HG03442 (cell line): Measurements from ENCODE around the gene MEIOSIN.
"Not testable (repeated sequence)": the region's sequence is repeated elsewhere in the genome, so short reads cannot be mapped to it uniquely, and the experiment has no call there.

Experiments
- ATAC-seq: cut with Tn5 transposase; IDR thresholded peaks from one replicate; pipeline ENCODE4 v1.9.1; 2021; ENCODE audit warnings: mild to moderate bottlenecking, moderate library complexity; ENCODE audit not compliant: unreplicated experiment

The MEIOSIN gene

GRCh38 chr19:45717131-45717982, 15.9 kb upstream of the MEIOSIN start:
- peak; percentile 93 for ATAC-seq

GRCh38 chr19:45717983-45718650, 15.1 kb upstream of the MEIOSIN start:
- ATAC-seq: no peak

GRCh38 chr19:45720065-45720464, 13.2 kb upstream of the MEIOSIN start:
- ATAC-seq: not testable (repeated sequence)

DNA sequence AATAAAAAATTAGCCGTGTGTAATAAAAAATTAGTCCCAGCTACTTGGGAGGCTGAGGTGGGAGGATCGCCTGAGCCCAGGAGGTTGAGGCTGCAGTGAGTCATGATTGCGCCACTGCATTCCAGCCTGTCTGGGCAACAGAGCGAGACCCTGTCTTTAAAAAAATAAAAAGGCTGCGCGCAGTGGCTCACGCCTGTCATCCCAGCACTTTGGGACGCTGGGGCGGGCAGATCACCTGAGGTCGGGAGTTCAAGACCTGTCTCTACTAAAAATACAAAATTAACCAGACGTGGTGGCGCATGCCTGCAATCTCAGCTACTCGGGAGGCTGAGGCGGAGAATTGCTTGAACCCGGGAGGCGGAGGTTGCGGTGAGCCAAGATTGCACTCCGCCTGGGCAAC, 4.6 kb upstream of the MEIOSIN start:
- ATAC-seq: not testable (repeated sequence)

- ATAC-seq: no peak
Measured at GRCh38 chr19:45729800-45730290, 3.4 kb upstream of the MEIOSIN start.

GRCh38 chr19:45730368-45731288, 2.6 kb upstream of the MEIOSIN start, which contains the start of gene FBXO46:
FBXO46 (minus strand) TSS chr19:45730896; CDS start chr19:45713495, 17,401 bp downstream.
- ATAC-seq: peak; percentile 89

GRCh38 chr19:45739498-45740439, 6.5 kb downstream of the MEIOSIN start:
- no peak for ATAC-seq

GRCh38 chr19:45742969-45743368, 9.7 kb downstream of the MEIOSIN start:
- ATAC-seq: no peak

DNA sequence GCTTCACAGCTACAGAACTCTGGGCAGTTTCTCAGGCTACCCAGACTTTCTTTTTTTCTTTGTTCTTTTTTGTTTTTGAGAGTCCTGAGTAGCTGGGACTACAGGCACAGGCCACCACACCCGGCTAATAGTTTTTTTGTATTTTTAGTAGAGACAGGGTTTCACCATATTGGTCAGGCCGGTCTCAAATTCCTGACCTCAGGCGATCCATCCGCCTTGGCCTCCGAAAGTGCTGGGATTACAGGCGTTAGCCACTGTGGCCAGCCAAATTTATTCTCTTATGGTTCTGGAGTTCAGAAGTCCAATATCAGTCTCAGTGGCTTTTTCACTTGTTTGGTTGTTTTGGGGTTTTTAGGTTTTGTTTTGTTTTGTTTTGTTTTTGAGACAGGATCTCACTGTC, 12.4 kb downstream of the MEIOSIN start:
- no peak for ATAC-seq

GRCh38 chr19:45746866-45747265, 13.6 kb downstream of the MEIOSIN start:
- no peak for ATAC-seq

DNA sequence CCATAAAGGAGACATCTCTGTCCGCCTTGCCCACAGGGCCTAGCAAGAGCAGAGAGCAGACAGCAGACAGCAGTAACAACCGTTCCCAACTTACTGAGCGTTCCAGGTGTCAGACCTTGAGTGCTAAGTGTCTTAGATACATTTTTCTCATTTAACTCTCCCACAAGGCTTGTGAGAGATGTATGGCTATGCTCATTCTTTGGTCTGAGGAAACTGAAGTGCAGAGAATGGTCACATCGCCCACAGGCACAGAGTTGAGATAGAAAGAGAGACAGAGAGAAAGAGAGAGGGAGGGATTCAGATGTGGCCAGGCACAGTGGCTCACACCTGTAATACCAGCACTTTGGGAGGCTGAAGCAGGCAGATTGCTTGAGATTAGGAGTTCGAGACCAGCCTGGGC, 14.3 kb downstream of the MEIOSIN start:
- no peak for ATAC-seq

GRCh38 chr19:45751483-45751882, 18.2 kb downstream of the MEIOSIN start:
- ATAC-seq: not testable (repeated sequence)

DNA sequence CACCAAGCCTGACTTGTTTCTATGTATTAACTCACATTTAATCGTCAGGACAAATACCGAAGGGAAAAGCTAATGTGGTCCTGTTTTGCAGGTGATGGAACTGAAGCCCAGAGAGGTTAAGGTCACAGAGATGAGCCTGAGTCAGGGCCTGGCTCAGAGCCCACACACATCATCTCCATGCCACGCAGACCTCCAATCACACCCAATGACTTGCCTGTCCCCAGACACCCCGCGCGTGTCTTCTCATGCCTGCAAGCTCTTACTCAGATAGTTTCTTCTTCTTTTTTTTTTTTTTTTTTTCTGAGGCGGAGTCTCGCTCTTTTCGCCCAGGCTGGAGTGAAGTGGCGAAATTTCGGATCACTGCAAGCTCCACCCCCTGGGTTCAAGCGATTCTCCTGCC, 19.4 kb downstream of the MEIOSIN start:
- ATAC-seq: no peak

- no peak for ATAC-seq
Measured at GRCh38 chr19:45753548-45753947, 20.3 kb downstream of the MEIOSIN start.

GRCh38 chr19:45754323-45754722, 21.1 kb downstream of the MEIOSIN start:
- no peak for ATAC-seq

DNA sequence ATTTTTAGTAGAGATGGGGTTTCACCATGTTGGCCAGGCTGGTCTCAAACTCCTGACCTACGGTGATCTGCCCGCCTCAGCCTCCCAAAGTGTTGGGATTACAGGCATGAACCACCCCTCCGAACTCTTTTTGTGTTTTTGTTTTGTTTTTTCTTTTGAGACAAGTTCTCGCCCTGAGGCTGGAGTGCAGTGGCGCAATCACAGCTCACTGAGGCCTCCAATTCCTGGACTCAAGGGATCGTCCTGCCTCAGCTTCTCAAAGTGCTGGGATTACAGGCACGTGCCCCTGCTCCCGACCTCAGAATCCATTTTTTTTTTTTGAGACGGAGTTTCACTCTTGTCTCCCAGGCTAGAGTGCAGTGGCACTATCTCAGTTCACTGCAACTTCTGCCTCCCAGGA, 24.5 kb downstream of the MEIOSIN start:
- ATAC-seq: no peak

- ATAC-seq: no peak
Measured at GRCh38 chr19:45758921-45759320, 25.7 kb downstream of the MEIOSIN start.

GRCh38 chr19:45761714-45762113, 28.5 kb downstream of the MEIOSIN start:
- no peak for ATAC-seq

- no peak for ATAC-seq
Measured at GRCh38 chr19:45762870-45763631, 29.8 kb downstream of the MEIOSIN start.
